Tibial nerve (tissue), 4 donors: ENCODE measurements around the gene GPR25. TPM values are rescaled to one million over a fixed set of nuclear protein-coding genes. Genes with fewer than 3 reads are reported as not detected.

Experiments used
- DNase-seq, 2 donors: peaks; one replicate each; pipeline ENCODE4 v3.0.0-alpha.2; 2019; ENCODE audit warnings: low spot score in 2 of 2
- H3K27ac ChIP-seq, 4 donors: fragments of 200-600 bp; sonication (generic) in 3 of 4; one replicate each; pipeline ENCODE4 v1.5.1; 2017 to 2019; ENCODE audit warnings: mild to moderate bottlenecking in 1 of 4
- H3K27me3 ChIP-seq, 2 donors: fragments of 200-600 bp; sonication (generic) in 1 of 2; one replicate each; pipeline versions ENCODE4 v1.5.1 to v1.6.0; 2017 to 2019
- H3K36me3 ChIP-seq, 3 donors: fragments of 200-600 bp; sonication (generic); one replicate each; pipeline ENCODE4 v1.5.1; 2018 to 2019
- H3K4me1 ChIP-seq, 4 donors: fragments of 200-600 bp; sonication (generic) in 3 of 4; one replicate each; pipeline ENCODE4 v1.5.1; 2017 to 2019
- H3K4me3 ChIP-seq, 4 donors: fragments of 200-600 bp; sonication (generic) in 3 of 4; one replicate each; pipeline ENCODE4 v1.5.1; 2017 to 2019; ENCODE audit warnings: mild to moderate bottlenecking in 1 of 4, moderate library complexity in 1 of 4
- H3K9me3 ChIP-seq, 4 donors: fragments of 200-600 bp; sonication (generic) in 3 of 4; one replicate each; pipeline ENCODE4 v1.5.1; 2017 to 2019
- CTCF ChIP-seq, 5 experiments: fragments of 200-600 bp in 3 of 5; fragments of 450-650 bp in 2 of 5; sonication (generic) in 3 of 5; IDR thresholded peaks; one replicate each; pipeline ENCODE4 v1.5.1; 2016 to 2019; ENCODE audit warnings: antibody characterized with exemption in 5 of 5, mild to moderate bottlenecking in 3 of 5, moderate library complexity in 2 of 5
- EP300 ChIP-seq, 2 donors: sonication (generic); formaldehyde crosslinking; IDR thresholded peaks; one replicate each; pipeline ENCODE4 v1.6.1; 2017; ENCODE audit warnings: antibody characterized with exemption in 2 of 2, mild to moderate bottlenecking in 1 of 2
- POLR2A ChIP-seq, 2 donors: fragments of 450-650 bp; IDR thresholded peaks; one replicate each; pipeline ENCODE4 v1.6.1; 2017; ENCODE audit warnings: antibody characterized with exemption in 2 of 2, mild to moderate bottlenecking in 2 of 2, moderate library complexity in 2 of 2
- WGBS, 2 donors: methylation state at CpG; one replicate each; pipeline ENCODE4 v1.1.5; 2018; 5-methylcytosine and 5-hydroxymethylcytosine counted together
- total RNA-seq, 4 donors: library from RNA; depleted of rRNA; stranded (reverse); fragments of >200 nt; gene quantifications; one replicate each; pipeline ENCODE4 v1.1.0, GENCODE V29; 2016

Gene GPR25
- total RNA-seq, 4 donors from 2014 or later = not detected

- no peak for TF ChIP-seq CTCF (IDR thresholded peaks at IDR 0.05)
- TF ChIP-seq POLR2A (IDR thresholded peaks at IDR 0.05) = no peak
- no peak for TF ChIP-seq EP300 (IDR thresholded peaks at IDR 0.05)
Measured at GRCh38 chr1:200880212-200880611, 7.4 kb downstream of the GPR25 start.

DNA sequence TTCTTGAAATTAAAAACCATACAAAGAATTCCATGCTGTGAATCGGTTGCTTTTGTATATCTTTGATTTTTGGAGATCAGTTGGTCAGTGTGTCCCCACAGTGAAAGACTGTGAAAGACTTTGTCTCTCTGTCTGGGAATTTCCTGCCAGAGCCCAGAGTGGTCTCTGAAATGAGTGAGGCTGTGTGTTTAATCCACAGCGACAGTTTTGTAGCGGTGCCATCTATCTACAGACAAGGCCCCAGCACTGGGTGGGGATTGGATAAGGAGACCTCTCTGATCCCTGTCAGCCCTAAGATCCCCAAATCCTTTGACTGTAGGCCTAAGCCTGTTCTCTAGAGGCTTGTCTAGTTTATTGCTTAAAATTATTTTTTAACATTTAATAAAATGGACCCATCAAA lies 10.3 kb downstream of the GPR25 start:
- peaks cover 0 to 3% of the 10 kb centered on the region in 2 donors for H3K27me3 ChIP-seq
- DNase-seq = no peak
- H3K4me1 ChIP-seq = peaks cover 0 to under 1% (median 0%) of the 10 kb centered on the region in 4 donors
- H3K9me3 ChIP-seq = no peaks in the 10 kb centered on the region
- H3K36me3 ChIP-seq = no peaks in the 10 kb centered on the region
- 61 to 73% methylated on average over 3 of the region's 3 CpGs for WGBS, 2 donors
- TF ChIP-seq EP300 (IDR thresholded peaks at IDR 0.05) (no peak), POLR2A (IDR thresholded peaks at IDR 0.05) (no peak)
- H3K27ac ChIP-seq = no peak overlapping the region
- no peak overlapping the region for H3K4me3 ChIP-seq

More at GRCh38 chr1:200880212-200880611, 7.4 kb downstream of the GPR25 start:
- H3K4me1 ChIP-seq = no peaks in the 10 kb centered on the region
- H3K27ac ChIP-seq = no peak overlapping the region
- H3K36me3 ChIP-seq = no peaks in the 10 kb centered on the region
- 49 to 51% methylated on average over 3 of the region's 3 CpGs for WGBS, 2 donors
- H3K9me3 ChIP-seq = no peaks in the 10 kb centered on the region
- peaks cover 0 to 13% of the 10 kb centered on the region in 2 donors for H3K27me3 ChIP-seq
- H3K4me3 ChIP-seq = no peak overlapping the region
- no peak for DNase-seq

- TF ChIP-seq POLR2A (IDR thresholded peaks at IDR 0.05) (no peak), CTCF (IDR thresholded peaks at IDR 0.05) (no peak), EP300 (IDR thresholded peaks at IDR 0.05) (no peak)
- H3K36me3 ChIP-seq = no peaks in the 10 kb centered on the region
- no peak overlapping the region for H3K27ac ChIP-seq
- whole genome bisulfite sequencing, 2 donors = 87 to 88% methylated on average over 6 of the region's 6 CpGs
- H3K9me3 ChIP-seq = no peaks in the 10 kb centered on the region
- DNase-seq = no peak
- peaks cover 0 to 27% of the 10 kb centered on the region in 2 donors for H3K27me3 ChIP-seq
- no peak overlapping the region for H3K4me3 ChIP-seq
- H3K4me1 ChIP-seq = peaks cover 0 to 9% (median 2%) of the 10 kb centered on the region in 4 donors
Measured at GRCh38 chr1:200885623-200886402, 13.0 kb downstream of the GPR25 start.

- H3K27ac ChIP-seq = no peak overlapping the region
- WGBS, 2 donors = 79 to 91% methylated on average over 2 of the region's 2 CpGs
- peaks cover 0 to 35% of the 10 kb centered on the region in 2 donors for H3K27me3 ChIP-seq
- peaks cover 0 to 14% (median 9%) of the 10 kb centered on the region in 4 donors for H3K4me1 ChIP-seq
- no peak overlapping the region for H3K4me3 ChIP-seq
- H3K9me3 ChIP-seq = no peaks in the 10 kb centered on the region
- no peak for DNase-seq
- no peak for TF ChIP-seq CTCF (IDR thresholded peaks at IDR 0.05)
- no peak for TF ChIP-seq POLR2A (IDR thresholded peaks at IDR 0.05)
- no peak for TF ChIP-seq EP300 (IDR thresholded peaks at IDR 0.05)
- no peaks in the 10 kb centered on the region for H3K36me3 ChIP-seq
Measured at GRCh38 chr1:200886594-200886993, 13.8 kb downstream of the GPR25 start.

- WGBS, 2 donors = 59 to 78% methylated on average over 11 of the region's 11 CpGs
- no peaks in the 10 kb centered on the region for H3K36me3 ChIP-seq
- TF ChIP-seq POLR2A (IDR thresholded peaks at IDR 0.05) (no peak), EP300 (IDR thresholded peaks at IDR 0.05) (no peak), CTCF (IDR thresholded peaks at IDR 0.05) (no peak)
- no peak for DNase-seq
- no peak overlapping the region for H3K27ac ChIP-seq
- H3K4me3 ChIP-seq = no peak overlapping the region
- H3K4me1 ChIP-seq = peaks cover 0 to 17% (median 13%) of the 10 kb centered on the region in 4 donors
- peaks cover 0 to 40% of the 10 kb centered on the region in 2 donors for H3K27me3 ChIP-seq
- no peaks in the 10 kb centered on the region for H3K9me3 ChIP-seq
Measured at GRCh38 chr1:200887036-200887435, 14.3 kb downstream of the GPR25 start.
